Epithelial cell of prostate (primary cell): ENCODE data around the gene TMEM237.

ENCODE experiments used
- DNase-seq: peaks from one replicate; pipeline ENCODE4 v3.0.0-alpha.2; 2011; ENCODE audit warnings: low read depth, low spot score
- H3K27ac ChIP-seq: fragments of 450-650 bp; 2 replicates; pipeline ENCODE4 v1.5.1; 2017; ENCODE audit warnings: mild to moderate bottlenecking

The TMEM237 gene

DNA sequence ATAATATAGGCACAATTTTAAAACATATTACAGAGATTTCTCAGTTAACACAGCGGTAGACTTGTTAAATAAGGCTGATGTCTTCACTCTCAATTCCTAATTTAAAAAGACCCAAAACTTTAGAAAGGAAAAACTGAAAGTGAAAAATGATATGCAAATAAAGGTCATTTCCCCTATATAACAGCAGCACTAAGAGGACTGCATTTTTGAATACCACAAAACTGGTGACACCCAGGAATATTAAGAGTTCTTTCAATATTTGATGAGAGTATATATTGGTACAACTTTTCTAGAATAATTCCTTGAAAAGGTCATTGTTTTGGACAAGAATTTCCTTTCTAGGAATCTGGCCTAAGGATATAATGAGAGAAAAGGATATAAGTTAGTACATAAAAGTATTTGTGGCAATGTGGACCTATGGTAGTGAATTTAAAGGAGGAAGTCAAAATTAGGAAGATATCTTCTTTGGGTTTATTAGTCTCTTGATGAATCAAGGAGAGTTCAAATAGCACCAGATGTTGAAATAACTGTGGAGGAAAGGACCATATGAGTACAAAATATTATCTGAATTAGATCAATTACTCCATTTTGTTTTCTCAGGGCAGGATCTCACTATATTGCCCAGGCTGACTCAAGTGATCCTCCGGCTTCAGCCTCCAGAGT is 70.3 kb downstream of the TMEM237 start:
- DNase-seq, result no peak
- no peak overlapping the region for H3K27ac ChIP-seq
